Neural progenitor cell (in vitro differentiated cells): Measurements from ENCODE around the gene PODXL2.

Experiments used
- CTCF ChIP-seq: fragments of 200-600 bp; sonication (generic); IDR thresholded peaks from 2 replicates; pipeline ENCODE4 v1.5.1; 2017; ENCODE audit warnings: antibody characterized with exemption, mild to moderate bottlenecking
- EZH2 ChIP-seq: fragments of 200-600 bp; sonication (generic); IDR thresholded peaks from 2 replicates; pipeline ENCODE4 v1.6.1; 2017; ENCODE audit warnings: antibody characterized with exemption, mild to moderate bottlenecking, moderate library complexity
- EZH2phosphoT487 ChIP-seq: fragments of 200-600 bp; sonication (generic); IDR thresholded peaks from 2 replicates; pipeline ENCODE4 v1.6.1; 2017; ENCODE audit warnings: antibody characterized with exemption

- no peak for TF ChIP-seq EZH2phosphoT487
- TF ChIP-seq CTCF: no peak
- no peak for TF ChIP-seq EZH2
Observed at GRCh38 chr3:127589600-127590281, 39.2 kb upstream of the PODXL2 start.
